Endodermal cell (in vitro differentiated cells): Measurements from ENCODE around the gene PAFAH1B1. TPM values are rescaled to one million over a fixed set of nuclear protein-coding genes. Genes with fewer than 3 reads are reported as not detected.

Experiments
- DNase-seq: peaks from one replicate; pipeline ENCODE4 v3.0.0-alpha.2; 2017
- H3K27ac ChIP-seq: 2 replicates; pipeline ENCODE4 v1.5.1; 2013; ENCODE audit warnings: mild to moderate bottlenecking, low read depth, low read length, moderate library complexity
- H3K27me3 ChIP-seq: 2 replicates; pipeline ENCODE4 v1.6.1; 2013; ENCODE audit warnings: mild to moderate bottlenecking, low read length, moderate library complexity; ENCODE audit not compliant: insufficient read depth, control insufficient read depth, poor library complexity, severe bottlenecking
- H3K36me3 ChIP-seq: 2 replicates; pipeline ENCODE4 v1.7.0; 2013; ENCODE audit warnings: mild to moderate bottlenecking, low read length, moderate library complexity; ENCODE audit not compliant: control insufficient read depth, insufficient read depth
- H3K4me1 ChIP-seq: one replicate; pipeline ENCODE4 v1.7.0; 2013; ENCODE audit warnings: low read length; ENCODE audit not compliant: control insufficient read depth, insufficient read depth
- H3K4me3 ChIP-seq: 2 replicates; pipeline ENCODE4 v1.5.1; 2013; ENCODE audit warnings: mild to moderate bottlenecking, low read length, moderate library complexity
- H3K9ac ChIP-seq: 2 replicates; pipeline ENCODE4 v1.6.1; 2013; ENCODE audit warnings: mild to moderate bottlenecking, low read length, moderate library complexity; ENCODE audit not compliant: poor library complexity, severe bottlenecking; ENCODE audit errors: extremely low read depth
- H3K9me3 ChIP-seq: 2 replicates; pipeline ENCODE4 v1.6.1; 2013; ENCODE audit warnings: mild to moderate bottlenecking, low read length, moderate library complexity; ENCODE audit not compliant: control insufficient read depth
- H3K27ac Mint-ChIP-seq: 2 replicates; pipeline ENCODE4 v1.8.0; 2020; ENCODE audit warnings: mixed read lengths
- H3K27me3 Mint-ChIP-seq: 2 replicates; pipeline ENCODE4 v1.8.0; 2021; ENCODE audit warnings: mild to moderate bottlenecking, mixed read lengths; ENCODE audit not compliant: insufficient read depth
- H3K36me3 Mint-ChIP-seq: 2 replicates; pipeline ENCODE4 v1.8.0; 2020; ENCODE audit warnings: low read depth, mixed read lengths
- H3K4me1 Mint-ChIP-seq: 2 replicates; pipeline ENCODE4 v1.8.0; 2020; ENCODE audit warnings: mixed read lengths
- H3K4me3 Mint-ChIP-seq: 2 replicates; pipeline ENCODE4 v1.8.0; 2020; ENCODE audit warnings: mild to moderate bottlenecking, moderate library complexity, mixed read lengths
- H3K9me3 Mint-ChIP-seq: 2 replicates; pipeline ENCODE4 v1.8.0; 2020; ENCODE audit warnings: mild to moderate bottlenecking, mixed read lengths
- WGBS, 2 experiments: methylation state at CpG; one replicate each; pipeline versions ENCODE4 v1.1.5 to v1.1.7; 2013; ENCODE audit warnings: missing lambda C conversion rate in 2 of 2, mixed read lengths in 1 of 2; ENCODE audit not compliant: insufficient coverage in 1 of 2, insufficient read length in 1 of 2; 5-methylcytosine and 5-hydroxymethylcytosine counted together
- total RNA-seq, 2 donors: library from RNA; stranded (reverse); fragmentation: NEBNext Ultra II Directional in 1 of 2; extraction: Animal tissue kit (Norgen Biotek cat#: 25700) in 1 of 2; gene quantifications; 2 replicates in 1 of 2; 3 replicates in 1 of 2; pipeline ENCODE4 v1.2.1, GENCODE V29; 2021
- TF ChIP-seq, protein P1 (sequence below): fragments of 200-600 bp; sonication (generic); conservative IDR thresholded peaks from 2 replicates; pipeline ENCODE4 v1.5.0; 2021; ENCODE audit warnings: antibody characterized with exemption, mild to moderate bottlenecking

Gene PAFAH1B1
- total RNA-seq, 2 donors from 2014 or later, result 157 to 200 TPM

DNA sequence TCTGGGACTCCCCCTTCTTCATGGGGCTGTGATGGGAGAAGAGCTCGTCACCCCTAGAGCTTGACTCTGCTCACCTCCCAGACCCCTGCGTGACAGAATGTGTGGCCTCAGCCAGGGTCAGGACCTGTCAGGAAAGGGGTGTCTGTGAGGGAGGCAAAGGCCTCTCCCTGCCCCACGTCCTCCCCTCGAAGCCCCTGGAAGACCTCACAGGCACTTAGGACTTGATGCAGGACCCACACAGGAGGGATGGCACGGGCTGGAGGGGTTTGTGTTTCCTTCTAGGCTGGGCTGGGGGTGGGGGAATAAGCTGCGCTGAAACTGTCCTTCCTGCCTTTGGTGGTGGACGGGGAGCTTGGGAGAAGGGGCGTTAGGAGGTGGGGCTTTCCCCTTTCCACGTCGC lies 129.2 kb downstream of the PAFAH1B1 start:
- WGBS, 2 experiments, result 91 to 100% methylated on average over 2 to 10 of the region's 10 CpGs

DNA sequence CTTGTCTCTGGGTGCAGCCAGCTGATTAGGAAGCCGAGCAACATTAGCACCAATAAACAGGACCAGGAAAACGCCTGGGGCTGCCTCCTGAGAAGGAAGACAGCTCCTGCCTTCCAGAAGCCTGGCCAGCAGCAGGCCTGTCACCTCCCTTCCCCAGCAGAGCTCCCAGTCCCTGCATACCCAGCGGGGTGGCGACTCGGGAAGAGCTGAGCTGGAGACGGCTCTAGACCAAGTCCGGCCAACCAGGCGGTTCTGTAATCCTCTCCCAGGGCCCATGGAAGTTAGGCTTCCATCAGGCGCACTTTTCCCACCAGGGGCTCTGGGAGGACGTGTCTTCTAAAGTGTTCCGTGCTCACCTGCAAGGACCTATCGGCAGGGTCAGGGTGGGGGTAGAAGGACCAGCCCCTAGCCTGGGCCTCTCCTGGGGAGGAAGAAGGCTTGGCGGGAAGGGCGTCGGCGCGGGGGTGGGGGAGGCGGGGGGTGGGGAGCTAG lies 130.1 kb downstream of the PAFAH1B1 start:
- Mint-ChIP-seq H3K4me1 (peaks cover 17% of the 10 kb centered on the region), H3K4me3 (peak overlapping the region; percentile 57), H3K9me3 (no peaks in the 10 kb centered on the region), H3K27ac (no peak overlapping the region), H3K36me3 (peaks cover 6% of the 10 kb centered on the region), H3K27me3 (peaks cover 5% of the 10 kb centered on the region)
- no peaks in the 10 kb centered on the region for H3K36me3 ChIP-seq
- no peaks in the 10 kb centered on the region for H3K9me3 ChIP-seq
- peaks cover 10% of the 10 kb centered on the region for H3K27me3 ChIP-seq
- no peak overlapping the region for H3K27ac ChIP-seq
- TF ChIP-seq, protein P1, sequence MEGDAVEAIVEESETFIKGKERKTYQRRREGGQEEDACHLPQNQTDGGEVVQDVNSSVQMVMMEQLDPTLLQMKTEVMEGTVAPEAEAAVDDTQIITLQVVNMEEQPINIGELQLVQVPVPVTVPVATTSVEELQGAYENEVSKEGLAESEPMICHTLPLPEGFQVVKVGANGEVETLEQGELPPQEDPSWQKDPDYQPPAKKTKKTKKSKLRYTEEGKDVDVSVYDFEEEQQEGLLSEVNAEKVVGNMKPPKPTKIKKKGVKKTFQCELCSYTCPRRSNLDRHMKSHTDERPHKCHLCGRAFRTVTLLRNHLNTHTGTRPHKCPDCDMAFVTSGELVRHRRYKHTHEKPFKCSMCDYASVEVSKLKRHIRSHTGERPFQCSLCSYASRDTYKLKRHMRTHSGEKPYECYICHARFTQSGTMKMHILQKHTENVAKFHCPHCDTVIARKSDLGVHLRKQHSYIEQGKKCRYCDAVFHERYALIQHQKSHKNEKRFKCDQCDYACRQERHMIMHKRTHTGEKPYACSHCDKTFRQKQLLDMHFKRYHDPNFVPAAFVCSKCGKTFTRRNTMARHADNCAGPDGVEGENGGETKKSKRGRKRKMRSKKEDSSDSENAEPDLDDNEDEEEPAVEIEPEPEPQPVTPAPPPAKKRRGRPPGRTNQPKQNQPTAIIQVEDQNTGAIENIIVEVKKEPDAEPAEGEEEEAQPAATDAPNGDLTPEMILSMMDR, result no peak
- WGBS, 2 experiments, result 27% methylated on average over 7 to 14 of the region's 18 CpGs
- H3K4me3 ChIP-seq, result no peak overlapping the region
- H3K4me1 ChIP-seq, result peaks cover 10% of the 10 kb centered on the region
- DNase-seq, result peak; percentile 97
- no peak overlapping the region for H3K9ac ChIP-seq

More for the DNA sequence above, 129.2 kb downstream of the PAFAH1B1 start:
- Mint-ChIP-seq H3K4me1 (peaks cover 20% of the 10 kb centered on the region), H3K36me3 (peaks cover 6% of the 10 kb centered on the region), H3K27me3 (peaks cover 5% of the 10 kb centered on the region), H3K9me3 (no peaks in the 10 kb centered on the region), H3K4me3 (no peak overlapping the region), H3K27ac (no peak overlapping the region)
- DNase-seq, result peak; percentile 57
- Histone ChIP-seq H3K27ac (no peak overlapping the region), H3K9me3 (no peaks in the 10 kb centered on the region), H3K9ac (no peak overlapping the region), H3K4me3 (no peak overlapping the region), H3K27me3 (peaks cover 10% of the 10 kb centered on the region), H3K36me3 (no peaks in the 10 kb centered on the region), H3K4me1 (peaks cover 10% of the 10 kb centered on the region)
- TF ChIP-seq, protein P1, result no peak

DNA sequence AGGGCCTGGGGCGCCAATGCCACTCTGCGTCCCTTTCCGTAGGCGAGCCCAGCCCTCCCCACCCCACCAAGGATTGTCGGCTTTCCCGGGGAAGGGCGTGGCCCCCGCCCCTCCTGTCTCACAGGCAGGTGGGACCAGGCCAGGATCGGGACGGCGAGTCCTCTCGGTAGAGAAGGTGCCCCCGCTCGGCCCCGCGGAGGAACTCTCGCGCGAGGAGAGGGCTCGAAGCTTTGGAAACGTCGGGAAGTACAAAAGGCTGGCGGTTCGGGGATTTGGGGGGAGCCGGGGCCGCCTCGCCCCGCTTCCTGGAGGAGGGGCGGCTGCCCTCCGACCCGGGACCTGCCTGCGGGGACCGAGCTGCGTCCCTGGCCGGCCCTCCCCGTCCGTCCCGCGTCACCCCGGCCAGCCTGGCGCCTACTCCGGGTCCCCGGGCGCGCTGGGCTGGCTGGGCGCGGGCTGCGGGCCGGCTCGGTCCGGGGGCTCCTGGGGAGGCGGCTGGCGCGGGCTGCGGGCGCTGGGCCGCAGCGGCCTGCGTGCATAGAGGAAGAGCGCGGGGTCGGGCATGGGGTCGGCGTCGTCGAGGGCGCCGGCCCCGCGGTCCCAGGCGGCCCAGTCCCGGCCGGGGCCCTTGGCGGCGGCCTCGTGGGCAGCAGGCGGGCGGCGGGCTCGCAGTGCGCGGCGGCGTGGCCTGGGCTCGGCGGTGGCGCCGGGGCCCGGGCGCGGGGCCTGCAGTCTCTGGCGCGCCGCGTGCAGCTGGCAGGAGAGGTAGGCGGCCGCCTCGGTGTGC lies 130.7 kb downstream of the PAFAH1B1 start:
- Histone ChIP-seq H3K9ac (peak overlapping the region; percentile 15), H3K36me3 (no peaks in the 10 kb centered on the region), H3K9me3 (no peaks in the 10 kb centered on the region), H3K4me3 (no peak overlapping the region), H3K4me1 (peaks cover 10% of the 10 kb centered on the region), H3K27me3 (peaks cover 10% of the 10 kb centered on the region), H3K27ac (no peak overlapping the region)
- TF ChIP-seq, protein P1, result no peak
- Mint-ChIP-seq H3K4me1 (peaks cover 17% of the 10 kb centered on the region), H3K36me3 (peaks cover 6% of the 10 kb centered on the region), H3K27ac (no peak overlapping the region), H3K9me3 (no peaks in the 10 kb centered on the region), H3K4me3 (peak overlapping the region; percentile 57), H3K27me3 (peaks cover 5% of the 10 kb centered on the region)
- peak; percentile 97 for DNase-seq
- WGBS, 2 experiments, result 4 to 10% methylated on average over 32 to 98 of the region's 98 CpGs
